DMS153 (cell line): Measurements from ENCODE around the gene STAT5B.
A peak's percentile ranks its signal among the peaks of the same experiment; 100 is the strongest.
"Not testable (repeated sequence)": the region's sequence is repeated elsewhere in the genome, so short reads cannot be mapped to it uniquely, and the experiment has no call there.

Source experiments
- DNase-seq: peaks from one replicate; lab custom pipeline; 2025; lab: John Stamatoyannopoulos, UW

STAT5B gene

DNA sequence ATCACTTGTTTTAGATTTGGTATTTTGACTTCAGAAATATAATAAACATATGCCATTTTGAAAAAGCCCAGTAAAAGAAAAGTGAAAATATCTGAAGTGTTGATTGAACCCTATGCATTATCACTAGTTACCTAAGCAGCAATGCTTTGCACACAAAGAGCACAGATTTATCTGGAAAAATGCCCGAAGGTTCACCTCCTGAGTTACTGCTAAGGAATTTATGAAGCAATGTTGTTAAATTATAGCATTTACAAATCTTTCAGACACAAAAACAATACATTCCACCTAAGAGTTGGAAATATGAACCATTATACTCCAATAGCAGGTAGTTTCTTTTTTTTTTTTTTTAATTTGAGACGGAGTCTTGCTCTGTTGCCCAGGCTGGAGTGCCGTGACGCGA is 43.0 kb downstream of the STAT5B start:
- DNase-seq: no peak

DNA sequence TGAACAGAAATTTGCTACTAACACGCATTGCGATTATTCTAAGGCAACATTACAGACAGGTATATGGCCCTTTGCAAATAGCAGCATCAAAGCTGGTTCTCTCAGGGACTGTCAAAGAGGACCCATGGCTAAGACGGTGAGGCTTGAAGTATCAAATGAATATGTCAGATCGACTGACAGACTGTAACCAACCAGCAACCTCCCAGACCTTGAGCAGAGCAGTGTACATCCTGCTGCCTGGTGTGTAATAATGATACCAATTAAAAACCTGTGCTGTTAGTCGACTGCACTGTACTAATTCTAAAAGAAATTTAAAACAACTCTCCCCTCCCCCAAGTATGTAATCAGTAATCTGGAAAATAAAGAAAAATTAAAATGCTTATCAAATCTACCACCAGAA is 46.0 kb downstream of the STAT5B start:
- no peak for DNase-seq

DNA sequence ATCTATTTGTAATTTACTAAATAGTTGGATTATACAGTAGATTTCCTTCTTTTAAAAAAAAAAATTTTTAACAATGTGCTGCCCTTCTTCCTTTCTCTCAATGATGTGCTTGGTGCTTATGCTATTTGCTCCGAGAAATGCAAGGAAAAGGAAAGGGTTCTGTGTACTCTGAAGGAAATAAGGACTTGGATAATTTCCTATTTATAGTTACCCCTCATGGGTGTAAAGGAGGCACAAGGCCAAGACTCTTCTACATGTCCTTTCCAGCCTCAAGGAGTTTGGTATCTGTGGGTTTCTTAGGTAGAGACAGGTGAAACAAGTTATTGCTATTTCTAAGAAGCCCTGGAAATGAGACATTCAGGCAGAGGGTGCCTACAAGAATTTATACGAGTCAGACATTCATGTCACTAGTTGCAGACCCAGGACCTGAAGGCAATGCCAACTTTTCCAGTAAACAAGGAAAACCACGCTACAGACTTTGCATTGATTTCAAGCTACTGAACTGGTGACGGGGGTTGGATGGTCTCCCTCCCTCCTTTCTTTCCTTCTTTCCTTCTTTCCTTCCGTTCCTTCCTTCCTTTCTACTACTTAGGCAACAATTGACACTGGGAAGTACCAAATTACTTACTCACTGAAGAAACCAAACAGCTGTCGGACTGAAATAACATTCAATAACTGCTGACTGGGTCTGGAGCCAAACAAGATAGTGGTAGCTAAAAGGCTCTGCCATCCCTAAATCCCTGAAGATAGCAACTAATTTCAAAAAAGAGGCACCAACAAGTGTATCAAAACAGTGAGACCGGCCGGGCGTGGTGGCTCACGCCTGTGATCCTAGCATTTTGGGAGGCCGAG is 48.1 kb downstream of the STAT5B start:
- no peak for DNase-seq

DNA sequence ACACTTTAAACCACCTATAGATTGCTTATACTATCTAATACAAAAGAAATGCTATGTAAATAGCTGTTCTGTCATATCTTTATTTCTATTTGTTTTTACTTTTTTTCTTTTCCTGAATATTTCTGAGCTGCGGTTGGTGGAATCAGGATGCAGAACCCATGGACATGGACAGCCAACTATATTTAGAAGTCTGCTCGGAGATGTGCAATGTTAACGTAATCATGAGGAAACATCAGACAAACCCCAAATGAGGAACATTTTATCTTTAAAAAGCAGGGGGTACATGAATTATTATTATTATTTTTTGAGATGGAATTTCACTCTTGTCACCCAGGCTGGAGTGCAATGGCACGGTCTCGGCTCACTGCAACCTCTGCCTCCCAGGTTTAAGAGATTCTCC is 50.5 kb downstream of the STAT5B start:
- DNase-seq: no peak

DNA sequence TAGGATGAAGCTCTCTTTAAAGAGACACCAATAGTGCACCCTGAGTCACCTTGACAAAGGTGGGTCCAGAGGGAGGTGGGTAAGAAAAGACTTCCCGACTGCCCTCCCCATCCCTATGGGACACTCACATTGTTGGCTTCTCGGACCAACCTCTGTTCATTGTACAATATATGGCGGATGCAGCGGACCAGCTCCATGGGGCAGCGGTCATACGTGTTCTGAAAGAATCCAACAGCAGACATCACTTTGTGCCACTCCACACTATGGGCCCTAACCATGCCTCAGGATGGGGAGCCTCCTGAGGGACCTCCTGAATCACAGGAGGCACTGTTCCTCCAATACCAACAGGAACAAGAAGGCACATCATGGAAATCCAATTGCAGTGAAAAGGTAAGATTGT is 51.5 kb downstream of the STAT5B start:
- no peak for DNase-seq

DNA sequence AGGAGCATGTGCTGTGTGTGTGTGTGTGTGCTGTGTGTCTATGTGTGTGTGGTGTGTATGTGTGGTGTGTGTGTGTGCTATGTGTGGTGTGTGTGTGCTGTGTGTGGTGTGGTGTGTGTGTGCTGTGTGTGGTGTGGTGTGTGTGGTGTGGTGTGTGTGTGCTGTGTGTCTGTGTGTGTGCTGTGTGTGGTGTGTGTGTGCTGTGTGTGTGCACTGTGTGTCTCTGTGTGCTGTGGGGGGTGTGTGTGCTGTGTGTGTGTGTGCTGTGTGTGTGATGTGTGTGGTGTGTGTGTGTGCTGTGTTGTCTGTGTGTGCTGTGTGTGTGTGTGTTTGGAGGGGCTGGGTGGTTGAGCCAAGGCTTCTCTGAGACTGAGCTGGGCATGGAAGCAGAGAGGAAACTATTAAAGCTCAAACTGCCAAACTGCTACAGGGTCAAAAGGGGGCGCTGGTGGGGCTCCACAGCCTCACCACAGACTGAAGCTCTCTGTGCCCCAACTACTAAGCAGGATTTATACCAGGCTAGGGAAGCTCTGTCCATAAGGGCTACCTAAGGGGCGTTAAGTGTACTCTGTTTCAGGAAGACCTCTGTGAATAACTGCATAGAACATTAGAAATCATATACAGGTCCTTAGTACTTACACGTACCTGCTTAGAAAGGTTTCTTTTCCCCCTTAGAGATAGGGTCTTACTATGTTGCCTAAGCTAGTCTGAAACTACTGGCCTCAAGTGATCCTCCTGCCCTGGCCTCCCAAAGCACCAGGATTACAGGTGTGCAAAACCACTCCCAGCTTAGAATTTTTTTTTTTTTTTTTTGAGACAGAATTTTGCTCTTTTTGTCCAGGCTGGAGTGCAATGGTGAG is 54.1 kb downstream of the STAT5B start:
- DNase-seq: no peak

DNA sequence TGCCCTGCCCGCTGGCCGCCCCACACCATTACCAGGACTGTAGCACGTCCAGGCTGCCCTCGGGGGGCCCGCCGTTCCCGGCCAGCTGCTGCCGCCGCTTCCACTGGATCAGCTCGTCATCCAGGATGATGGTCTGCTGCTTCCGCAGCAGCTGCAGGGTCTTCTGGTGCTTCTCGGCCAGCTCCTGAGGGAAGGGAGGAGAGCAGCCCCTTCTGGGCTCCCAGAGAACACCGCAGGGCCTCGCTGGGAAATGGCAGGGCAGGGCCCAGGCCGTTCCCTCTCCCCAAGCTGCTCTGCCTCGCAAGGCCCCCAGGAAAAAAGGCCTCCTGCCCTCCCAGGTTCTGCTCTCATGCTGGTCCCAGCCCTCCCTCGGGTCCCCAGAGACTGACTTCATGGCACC is 56.9 kb downstream of the STAT5B start:
- DNase-seq: not testable (repeated sequence)

DNA sequence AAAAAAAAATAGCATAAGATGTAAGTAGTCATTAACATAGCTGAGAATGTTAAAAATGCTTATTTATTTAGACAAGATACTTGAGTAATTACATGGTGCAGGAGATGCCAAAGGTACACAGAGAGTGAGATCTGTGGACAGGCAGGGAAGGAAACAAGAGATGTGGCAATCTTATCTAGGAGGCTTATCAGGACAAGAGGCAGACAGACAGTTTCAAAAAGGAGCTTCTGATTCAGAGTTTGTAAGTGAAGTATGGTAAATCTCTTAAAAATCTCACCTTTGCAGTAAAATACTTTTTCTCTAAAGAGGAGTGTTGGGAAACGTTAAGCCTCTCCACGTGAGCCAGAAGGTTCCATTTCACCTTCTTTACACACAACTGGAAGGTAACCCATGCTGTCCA is 62.0 kb downstream of the STAT5B start:
- DNase-seq: no peak

DNA sequence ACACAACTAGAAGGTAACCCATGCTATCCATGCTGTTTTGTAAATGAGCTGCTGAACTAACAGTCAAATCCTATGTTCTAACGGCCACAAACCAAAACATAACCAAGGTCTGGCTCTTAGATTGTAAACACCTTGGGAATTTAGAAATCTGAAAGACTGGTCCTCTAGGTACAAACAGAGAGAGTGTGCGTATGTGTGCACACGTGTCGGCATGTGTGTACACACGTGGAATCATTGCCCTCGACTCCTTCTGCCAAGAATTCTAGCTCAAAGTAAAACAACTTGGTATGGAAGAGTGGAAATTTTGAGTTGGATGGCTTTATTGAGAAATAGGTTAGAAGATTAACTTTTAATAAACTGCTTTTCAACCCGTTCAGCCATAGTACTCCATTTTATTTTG is 63.8 kb downstream of the STAT5B start:
- DNase-seq: no peak

DNA sequence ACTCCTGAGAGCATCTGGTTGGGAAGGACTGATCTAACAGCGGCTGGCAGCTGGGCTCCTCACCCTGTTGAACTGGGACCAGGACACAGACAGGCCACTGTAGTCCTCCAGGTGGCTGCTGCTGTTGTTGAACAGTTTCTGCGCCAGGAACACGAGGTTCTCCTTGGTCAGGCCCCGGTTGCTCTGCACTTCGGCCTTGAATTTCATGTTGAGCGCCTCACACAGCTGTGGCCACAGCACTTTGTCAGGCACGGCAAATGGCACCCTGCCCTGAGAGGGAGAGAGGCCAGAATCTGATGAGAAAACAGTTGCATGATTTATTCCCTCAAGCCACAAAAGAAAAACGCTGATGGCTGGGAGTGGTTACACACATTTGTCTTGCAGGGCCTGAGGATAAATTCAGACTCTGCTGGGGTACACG is 64.3 kb downstream of the STAT5B start:
- DNase-seq: not testable (repeated sequence)

DNA sequence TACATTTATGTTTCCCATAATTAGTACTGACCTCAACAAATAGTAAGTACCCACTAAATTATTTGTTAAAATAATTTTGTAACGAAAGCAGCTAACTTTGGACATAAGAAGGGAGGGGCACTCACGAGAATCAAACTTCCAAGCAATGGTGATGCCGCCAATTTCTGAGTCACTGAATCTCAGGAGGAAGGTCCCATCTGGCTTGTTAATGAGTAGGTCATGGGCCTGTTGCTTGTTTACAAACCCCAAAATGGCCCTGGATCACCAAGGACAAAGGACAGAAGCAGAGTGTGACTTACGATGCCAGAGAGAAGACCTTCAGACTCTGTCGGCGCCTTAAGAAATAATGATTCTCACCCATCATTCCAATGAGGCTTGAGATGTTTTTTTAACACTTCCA is 66.1 kb downstream of the STAT5B start:
- no peak for DNase-seq

DNA sequence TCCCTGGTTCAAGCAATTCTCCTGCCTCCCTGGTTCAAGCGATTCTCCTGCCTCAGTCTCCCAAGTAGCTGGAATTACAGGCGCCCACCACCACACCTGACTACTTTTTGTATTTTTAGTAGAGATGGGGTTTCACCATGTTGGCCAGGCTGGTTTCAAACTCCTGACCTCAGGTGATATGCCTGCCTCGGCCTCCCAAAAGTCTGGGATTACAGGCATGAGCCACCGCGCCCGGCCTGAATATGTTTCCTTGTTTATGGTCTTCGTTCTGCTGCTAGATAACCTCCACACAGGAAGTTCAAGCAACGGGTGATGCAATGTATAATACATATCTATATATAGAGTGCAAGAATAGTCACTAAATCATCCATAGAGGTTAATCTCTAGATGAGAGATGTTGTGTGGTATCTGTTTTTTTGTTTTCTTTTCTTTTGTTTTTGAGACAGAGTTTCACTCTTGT is 70.0 kb downstream of the STAT5B start:
- not testable (repeated sequence) for DNase-seq

DNA sequence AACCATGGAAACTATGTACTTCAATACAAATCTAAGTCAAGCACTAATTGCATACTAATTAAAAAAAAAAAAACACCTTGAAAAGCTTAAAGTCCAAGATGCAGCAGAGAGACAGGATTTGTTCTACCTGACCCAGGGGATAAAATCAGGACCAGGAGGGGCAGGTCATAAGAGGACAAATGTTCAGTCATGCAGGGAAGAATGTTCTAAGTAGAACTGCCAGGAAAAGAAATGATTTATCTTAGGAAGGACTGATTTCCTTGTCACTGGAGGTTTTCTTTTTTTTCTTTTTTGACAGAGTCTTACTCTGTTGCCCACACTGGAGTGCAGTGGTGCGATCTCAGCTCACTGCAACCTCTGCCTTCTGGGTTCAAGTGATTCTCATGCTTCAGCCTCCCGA is 72.8 kb downstream of the STAT5B start:
- DNase-seq: no peak

DNA sequence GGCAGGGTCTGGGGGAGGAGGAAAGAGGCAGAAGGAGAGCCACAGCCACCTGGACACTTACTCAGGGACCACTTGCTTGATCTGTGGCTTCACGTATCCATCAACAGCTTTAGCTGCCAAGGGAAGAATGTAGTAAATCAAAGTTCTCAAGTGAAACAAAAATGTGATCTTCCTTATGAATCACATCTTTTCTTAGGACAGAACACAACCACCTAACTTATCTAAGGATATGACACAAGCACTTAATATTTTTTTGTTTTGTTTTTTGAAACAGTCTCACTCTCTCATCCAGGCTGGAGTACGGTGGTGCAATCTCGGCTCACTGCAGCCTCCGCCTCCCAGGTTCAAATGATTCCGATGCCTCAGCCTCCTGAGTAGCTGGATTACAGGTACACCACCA is 73.5 kb downstream of the STAT5B start:
- no peak for DNase-seq

DNA sequence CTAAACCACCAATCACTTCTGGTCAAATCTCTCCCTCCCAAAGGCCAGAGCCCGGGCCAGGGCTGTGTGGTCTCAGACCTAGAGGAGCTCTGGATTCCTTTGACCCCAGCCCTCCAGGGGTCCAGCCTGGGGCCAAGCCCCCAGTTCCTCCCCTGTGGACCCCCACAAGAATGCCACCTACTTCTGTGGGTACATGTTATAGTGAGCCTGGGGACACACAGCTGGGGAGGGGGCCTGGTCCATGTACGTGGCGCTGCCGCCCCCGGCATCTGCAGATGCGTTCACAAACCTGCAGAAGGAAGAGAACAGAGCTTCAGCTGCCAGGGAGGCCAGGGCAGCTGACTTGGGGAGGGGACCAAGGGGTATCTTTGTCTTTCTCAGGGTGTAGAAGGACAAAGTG is 74.0 kb downstream of the STAT5B start:
- DNase-seq: no peak

DNA sequence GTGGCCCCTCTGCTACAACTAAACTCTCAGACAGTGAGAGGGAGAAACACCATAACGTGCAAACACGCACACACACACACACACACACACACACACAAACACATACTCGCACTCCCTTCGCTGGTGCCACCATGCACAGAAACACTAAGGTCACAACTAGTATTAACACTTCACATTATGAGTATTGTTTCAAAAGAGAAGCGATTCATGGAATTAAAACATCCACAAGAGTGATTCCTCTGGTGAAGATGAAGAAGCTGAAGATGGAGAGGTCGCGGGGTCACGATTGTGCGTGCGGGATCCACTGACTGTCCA is 74.8 kb downstream of the STAT5B start:
- no peak for DNase-seq

DNA sequence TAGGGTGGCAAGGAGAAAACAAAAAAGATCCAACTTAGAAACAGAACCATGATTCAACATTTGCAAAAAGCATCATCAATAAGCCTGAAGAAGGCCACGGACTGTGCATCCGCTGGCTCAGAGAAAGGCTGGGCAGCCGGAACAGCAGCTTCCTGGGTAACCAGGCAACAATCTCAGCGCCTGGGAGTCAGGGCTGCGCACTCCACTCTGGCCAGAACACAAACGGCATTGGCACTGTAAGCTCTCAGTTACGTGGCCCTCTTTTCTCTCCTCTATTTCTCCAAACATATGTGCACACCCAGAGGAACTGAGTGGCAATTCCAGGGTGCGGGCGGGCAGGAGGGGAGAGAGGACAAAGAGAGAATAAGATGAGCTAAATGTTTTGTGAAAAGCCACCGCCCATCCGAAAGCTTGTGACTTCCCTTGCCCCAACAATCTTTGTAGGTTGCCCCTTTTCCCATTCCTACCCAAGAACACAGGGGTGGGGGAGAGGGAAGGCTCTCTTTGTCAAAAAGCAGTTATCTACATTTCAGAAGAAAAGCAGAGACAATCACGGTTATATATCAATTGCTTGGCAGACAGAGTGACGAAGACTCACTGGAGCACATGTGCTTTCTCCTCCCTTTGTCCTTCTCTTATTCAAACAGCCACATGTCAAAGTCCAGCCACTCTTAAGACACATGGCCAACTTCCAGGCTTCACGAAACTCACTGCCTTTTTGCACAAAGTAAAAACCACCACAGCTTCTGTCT is 75.3 kb downstream of the STAT5B start:
- DNase-seq: peak; percentile 9

DNA sequence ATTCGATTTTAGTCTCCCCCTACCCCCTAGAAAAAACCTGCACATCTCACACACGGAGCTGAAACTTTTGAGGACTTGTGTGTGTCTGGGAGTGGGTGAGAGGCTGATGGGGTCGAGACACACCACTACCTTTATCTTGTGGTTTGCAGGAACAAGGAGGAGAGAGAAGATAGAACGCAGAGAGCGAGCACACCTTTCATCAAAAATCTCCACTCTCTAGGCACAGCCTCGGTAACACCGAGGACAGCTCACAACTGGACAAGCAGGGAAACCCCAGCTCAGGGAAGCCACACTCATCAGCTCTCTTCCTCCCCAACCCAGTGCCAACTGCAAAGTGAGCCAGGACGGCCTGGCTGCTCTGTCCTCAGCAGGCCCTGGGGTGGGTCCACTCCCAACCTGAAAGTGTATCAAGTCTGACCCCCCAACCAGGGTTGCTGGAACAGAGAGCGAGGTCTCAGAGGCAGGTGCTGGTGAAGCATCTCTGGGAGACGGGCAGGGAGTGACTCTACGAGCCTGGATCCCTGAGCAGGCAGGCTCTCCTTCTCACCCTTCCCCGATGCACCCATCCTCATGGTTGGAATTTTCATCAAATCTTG is 76.7 kb downstream of the STAT5B start:
- DNase-seq: no peak

DNA sequence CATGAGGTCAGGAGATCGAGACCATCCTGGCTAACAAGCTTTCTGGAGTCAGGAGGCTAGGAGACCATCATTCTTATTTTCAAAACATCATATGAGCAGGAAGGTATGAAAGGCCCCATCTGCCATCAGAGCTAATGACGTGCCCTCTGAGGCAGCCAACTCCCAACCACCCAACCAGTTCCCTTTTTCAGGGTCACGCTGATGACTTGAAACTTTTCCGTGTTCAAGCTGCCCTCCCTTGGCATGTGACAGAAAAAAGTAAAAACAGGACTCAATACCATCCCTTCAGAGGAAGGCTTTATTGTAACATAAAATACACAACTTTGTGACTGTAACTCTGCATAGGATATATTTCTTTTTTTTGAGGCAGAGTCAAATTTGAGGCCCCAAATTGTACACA is 77.3 kb downstream of the STAT5B start:
- DNase-seq: no peak

DNA sequence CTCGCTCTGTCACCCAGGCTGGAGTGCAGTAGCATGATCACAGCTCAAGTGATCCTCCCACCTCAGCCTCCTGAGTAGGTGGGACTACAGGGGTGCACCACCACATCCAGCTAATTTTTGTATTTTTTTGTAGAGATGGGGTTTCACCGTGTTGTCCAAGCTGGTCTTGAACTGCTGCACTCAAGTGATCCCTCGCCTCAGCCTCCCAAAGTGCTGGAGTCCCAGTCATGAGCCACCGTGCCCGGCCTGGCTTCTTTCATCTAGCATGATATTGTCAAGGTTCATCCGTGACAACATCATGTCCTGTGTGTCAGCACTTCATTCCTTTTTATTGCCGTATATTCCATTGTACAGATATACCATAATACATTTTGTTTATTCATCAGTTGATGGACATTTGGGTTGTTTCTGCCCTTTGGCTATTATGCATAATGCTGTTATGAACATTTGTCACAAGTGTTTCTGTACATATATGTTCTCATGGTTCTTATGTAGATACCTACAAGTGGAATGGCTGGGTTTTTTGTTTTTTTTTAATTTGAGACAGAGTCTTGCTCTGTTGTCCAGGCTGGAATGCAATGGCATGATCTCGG is 78.5 kb downstream of the STAT5B start:
- no peak for DNase-seq

DNA sequence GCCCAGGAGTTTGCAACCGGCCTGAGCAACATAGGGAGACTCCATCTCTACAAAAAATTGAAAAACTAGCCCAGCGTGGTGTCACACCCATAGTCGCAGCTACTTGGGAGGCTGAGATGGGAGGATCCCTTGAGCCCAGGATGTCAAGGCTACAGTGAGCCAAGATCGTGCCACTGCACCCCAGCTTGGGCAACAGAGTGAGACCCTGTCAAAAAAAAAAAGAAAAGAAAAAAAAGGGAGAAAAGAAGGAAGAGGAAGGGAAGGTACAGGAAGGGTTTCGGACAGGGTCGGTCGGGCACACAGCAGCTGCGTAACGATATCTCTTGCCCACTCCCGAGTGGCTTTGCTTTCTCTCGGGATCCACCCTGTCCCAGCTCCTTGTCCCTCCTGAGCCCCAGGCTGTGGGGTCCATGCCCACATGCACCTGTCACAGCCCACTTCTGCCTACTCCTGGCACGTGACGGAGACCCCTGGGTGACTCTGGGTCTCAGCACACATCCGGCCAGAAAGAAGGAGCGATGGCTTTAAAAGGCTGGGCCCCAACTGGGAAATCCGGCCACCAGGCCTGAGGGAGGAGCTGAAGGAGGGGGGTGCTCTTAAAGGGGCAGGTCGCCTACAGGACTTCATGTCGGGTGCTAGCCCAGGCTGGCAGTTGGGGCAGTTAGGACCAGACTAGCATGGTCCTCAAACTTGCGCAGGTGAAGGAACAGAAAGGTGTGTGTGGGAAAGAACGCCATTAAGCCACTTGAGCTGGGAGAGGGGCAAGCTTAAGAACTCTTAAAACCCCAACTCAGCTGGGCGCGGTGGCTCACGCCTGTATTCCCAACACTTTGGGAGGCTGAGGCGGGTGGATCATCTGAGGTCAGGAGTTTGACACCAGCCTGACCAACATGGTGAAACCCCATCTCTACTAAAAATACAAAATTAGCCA is 82.0 kb downstream of the STAT5B start, which contains the start of gene GHDC:
TSS of gene GHDC (minus strand) at position 526 of the 931 bp plus-strand sequence. CDS start 913 bp downstream, outside the sequence.
- DNase-seq: peak; percentile 66
